Retinal pigment epithelial cell (primary cell): ENCODE measurements around the gene RAX2.
"Not testable (repeated sequence)": the region's sequence is repeated elsewhere in the genome, so short reads cannot be mapped to it uniquely, and the experiment has no call there.

ENCODE experiments used
- DNase-seq: peaks from one replicate; pipeline ENCODE4 v3.0.0-alpha.2; 2010; ENCODE audit warnings: low read depth
- H3K4me3 ChIP-seq: 2 replicates; pipeline ENCODE4 v1.5.1; 2011; ENCODE audit warnings: mild to moderate bottlenecking, low read length, control low read depth, moderate library complexity
- TF ChIP-seq, protein P1 (sequence below): conservative IDR thresholded peaks from 2 replicates; pipeline ENCODE4 v1.5.1; 2011; ENCODE audit warnings: low read depth, low read length, control low read depth, inconsistent platforms

Gene RAX2

DNA sequence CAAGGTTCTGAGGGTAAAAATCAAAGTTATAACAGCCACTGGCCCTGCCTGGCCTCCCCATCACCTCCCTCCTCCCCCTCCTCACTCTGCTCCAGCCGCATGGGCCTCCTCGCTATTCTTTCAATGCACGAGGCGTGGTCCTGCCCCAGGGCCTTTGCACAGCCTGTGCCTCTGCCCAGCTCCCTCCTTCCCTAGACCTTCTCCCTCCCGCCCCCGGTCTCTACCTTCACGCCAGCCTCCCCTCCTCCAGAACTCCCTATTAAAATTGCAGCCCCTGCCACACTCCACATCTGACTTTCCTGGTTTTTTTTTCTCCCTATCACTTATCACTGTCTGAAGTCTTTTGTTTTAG, 3.3 kb downstream of the RAX2 start:
- no peak overlapping the region for H3K4me3 ChIP-seq
- no peak for DNase-seq
- TF ChIP-seq, protein P1, sequence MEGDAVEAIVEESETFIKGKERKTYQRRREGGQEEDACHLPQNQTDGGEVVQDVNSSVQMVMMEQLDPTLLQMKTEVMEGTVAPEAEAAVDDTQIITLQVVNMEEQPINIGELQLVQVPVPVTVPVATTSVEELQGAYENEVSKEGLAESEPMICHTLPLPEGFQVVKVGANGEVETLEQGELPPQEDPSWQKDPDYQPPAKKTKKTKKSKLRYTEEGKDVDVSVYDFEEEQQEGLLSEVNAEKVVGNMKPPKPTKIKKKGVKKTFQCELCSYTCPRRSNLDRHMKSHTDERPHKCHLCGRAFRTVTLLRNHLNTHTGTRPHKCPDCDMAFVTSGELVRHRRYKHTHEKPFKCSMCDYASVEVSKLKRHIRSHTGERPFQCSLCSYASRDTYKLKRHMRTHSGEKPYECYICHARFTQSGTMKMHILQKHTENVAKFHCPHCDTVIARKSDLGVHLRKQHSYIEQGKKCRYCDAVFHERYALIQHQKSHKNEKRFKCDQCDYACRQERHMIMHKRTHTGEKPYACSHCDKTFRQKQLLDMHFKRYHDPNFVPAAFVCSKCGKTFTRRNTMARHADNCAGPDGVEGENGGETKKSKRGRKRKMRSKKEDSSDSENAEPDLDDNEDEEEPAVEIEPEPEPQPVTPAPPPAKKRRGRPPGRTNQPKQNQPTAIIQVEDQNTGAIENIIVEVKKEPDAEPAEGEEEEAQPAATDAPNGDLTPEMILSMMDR: no peak

DNA sequence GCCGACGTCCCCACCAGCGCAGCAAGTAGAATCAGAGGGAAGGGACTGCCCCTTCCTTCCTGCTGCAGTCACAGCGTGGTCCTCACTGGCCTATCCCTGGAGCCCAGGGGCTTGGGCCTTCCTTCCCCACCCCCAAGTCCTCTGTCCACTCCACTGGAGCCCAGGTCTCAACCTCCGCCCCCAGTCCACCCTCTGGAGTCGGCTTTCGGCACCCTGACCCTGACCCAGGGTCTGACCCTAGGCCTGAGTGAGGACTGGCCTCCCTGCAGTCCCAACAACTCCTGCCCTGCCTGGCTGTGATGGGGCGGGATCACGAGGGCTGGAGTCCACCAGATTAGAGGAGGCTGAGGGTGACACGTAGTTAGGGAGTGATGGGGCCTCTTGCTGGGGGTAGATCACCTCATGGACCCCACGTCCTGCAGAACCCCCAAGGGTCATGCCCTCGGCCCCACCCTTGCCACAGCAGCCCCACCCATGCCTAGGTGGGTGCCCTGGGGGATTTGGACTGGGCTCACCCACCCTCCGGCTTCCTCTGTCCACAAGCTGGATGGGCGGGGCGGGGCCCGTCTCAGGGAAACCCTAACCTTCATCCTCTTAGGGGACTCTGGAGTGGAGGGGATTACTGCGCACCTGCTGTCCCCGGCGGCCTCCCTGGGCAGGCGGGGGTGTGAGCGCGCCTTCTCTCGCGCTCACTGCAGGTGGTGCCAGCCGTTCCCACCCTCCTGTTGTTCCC, 3.8 kb downstream of the RAX2 start:
- DNase-seq: no peak
- no peak overlapping the region for H3K4me3 ChIP-seq
- TF ChIP-seq, protein P1: no peak

DNA sequence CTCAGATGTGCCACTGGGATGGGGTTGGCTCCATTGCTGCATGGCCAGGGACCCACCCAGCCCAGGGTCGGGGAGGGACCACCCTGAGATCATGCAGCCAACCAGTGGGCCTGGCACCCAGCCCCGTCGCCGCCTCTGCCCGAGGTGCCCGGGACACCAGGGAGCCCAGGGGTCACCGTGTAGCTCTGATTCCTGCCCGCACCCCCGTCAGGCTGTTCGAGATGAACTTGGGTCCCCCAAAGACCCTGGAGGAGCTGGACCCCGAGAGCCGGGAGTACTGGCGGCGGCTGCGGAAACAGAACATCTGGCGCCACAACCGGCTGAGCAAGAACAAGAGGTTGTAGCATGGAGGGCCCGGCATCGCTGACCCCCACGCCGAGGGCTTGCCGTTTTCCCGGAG, 5.0 kb downstream of the RAX2 start:
- no peak for DNase-seq
- H3K4me3 ChIP-seq: no peak overlapping the region
- TF ChIP-seq, protein P1: no peak

DNA sequence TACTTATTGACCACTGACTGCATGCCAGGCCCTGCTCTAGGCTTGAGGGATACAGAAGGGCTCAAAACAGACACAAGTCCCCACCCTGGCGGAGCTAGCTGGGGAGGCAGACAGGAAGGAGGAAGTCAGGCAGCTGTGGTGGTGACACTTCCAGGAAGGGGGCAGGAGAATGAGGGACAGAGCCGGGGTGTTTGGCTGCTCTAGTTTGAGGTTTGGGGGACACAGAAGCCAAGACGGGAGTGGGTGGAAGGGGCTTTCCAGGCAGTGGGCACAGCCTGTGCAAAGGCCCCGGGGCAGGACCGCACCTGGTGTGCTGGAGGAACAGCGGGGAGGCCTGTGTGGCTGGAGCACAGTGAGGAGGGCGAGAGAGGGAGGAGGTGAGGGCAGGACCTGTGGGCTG, 5.5 kb downstream of the RAX2 start:
- TF ChIP-seq, protein P1: no peak
- DNase-seq: no peak
- no peak overlapping the region for H3K4me3 ChIP-seq

DNA sequence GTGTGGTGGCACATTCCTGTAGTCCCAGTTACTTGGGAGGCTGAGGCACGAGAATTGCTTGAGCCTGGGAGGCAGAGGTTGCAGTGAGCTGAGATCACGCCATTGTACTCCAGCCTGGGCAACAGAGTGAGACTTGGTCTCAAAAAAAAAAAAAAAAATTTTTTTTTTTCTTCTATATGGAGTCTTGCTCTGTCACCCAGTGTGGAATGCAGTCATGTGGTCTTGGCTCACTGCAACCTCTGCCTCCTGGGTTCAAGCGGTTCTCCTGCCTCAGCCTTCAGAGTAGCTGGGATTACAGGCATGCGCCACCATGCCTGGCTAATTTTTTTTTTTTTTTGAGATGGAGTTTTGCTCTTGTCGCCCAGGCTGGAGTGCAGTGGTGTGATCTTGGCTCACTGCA, 6.3 kb downstream of the RAX2 start:
- not testable (repeated sequence) for DNase-seq, H3K4me3 ChIP-seq

DNA sequence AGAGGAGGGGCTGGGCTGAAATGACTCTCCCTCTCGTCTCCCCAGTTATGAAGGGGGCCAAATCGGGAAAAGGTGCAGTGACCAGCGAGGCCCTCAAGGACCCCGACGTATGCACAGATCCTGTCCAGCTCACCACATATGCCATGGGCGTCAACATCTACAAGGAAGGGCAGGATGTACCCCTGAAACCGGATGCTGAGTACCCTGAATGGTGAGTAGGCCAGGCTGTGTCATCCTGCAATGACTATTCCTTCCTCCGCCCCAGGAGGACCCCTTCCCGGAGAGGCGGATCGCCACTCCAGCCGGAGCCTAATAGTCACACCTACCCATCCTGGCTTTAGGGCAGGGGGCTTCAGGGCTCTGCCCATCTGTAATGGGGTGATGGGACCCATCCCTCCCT, 6.9 kb downstream of the RAX2 start:
- TF ChIP-seq, protein P1: no peak
- no peak overlapping the region for H3K4me3 ChIP-seq
- no peak for DNase-seq

DNA sequence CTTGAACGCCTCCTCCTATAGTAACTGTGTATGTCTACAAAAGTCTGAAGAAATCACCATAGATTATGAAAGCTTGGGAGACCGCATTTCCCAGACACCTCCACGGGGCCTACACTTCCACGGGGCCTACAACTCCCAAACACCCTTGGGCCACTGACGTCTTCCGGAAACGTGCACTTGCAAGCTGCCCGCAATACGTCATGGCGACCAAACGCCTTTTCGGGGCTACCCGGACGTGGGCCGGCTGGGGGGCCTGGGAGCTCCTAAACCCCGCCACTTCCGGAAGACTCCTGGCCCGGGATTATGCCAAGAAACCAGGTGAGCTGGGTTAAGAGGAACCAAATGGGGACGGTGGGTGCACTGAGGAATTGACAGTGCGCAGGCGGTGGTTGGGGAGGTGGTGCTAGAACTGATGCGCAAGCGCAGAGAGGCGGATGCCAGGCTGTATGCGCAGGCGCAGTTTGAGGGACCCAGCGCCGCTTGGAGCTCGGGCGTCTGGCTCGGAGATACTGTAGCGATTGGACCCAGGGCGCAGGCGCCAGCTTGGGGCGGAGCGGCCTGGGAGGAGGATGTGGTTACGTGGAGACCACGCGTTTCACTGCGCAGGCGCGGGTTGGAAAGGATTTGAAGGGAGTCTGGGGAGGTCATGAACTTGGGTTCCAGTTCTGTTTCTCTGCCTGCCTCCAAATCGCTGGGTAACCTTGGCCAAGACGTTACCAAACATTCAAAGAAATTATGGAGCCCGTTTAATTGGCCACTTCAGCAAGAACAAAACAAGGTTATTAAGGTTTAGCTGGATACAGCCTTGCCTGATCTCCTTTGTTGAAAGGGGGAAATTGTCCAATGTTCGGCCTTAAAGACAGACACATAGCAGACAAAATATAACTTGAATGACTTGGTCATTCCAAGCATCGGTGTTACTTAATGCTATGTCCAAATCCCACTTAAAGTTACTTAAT, 9.2 kb downstream of the RAX2 start, which contains the start of gene MRPL54:
TSS of gene MRPL54 (plus strand) at position 182 of the 959 bp plus-strand sequence. CDS start at position 201, 19 bp downstream.
- peak; percentile 94 for DNase-seq
- TF ChIP-seq, protein P1: no peak
- peak within 1 kb of the TSS; percentile 99 for H3K4me3 ChIP-seq
